Dedifferentiated amniotic fluid mesenchymal stem cell (primary cell): ENCODE measurements around the gene OR11H6.
"Not testable (repeated sequence)": the region's sequence is repeated elsewhere in the genome, so short reads cannot be mapped to it uniquely, and the experiment has no call there.

ENCODE experiments used
- DNase-seq: peaks from one replicate; pipeline ENCODE4 v3.0.0-alpha.2; 2016; ENCODE audit errors: extremely low spot score

The OR11H6 gene, protein sequence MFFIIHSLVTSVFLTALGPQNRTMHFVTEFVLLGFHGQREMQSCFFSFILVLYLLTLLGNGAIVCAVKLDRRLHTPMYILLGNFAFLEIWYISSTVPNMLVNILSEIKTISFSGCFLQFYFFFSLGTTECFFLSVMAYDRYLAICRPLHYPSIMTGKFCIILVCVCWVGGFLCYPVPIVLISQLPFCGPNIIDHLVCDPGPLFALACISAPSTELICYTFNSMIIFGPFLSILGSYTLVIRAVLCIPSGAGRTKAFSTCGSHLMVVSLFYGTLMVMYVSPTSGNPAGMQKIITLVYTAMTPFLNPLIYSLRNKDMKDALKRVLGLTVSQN

GRCh38 chr14:20223410-20223809 lies at the start of gene OR11H6:
TSS of gene OR11H6 (plus strand) at chr14:20223710. CDS start at chr14:20223710, 0 bp downstream.
- no peak for DNase-seq

- DNase-seq: not testable (repeated sequence)
Measured at GRCh38 chr14:20174205-20174604, 49.3 kb upstream of the OR11H6 start.

DNA sequence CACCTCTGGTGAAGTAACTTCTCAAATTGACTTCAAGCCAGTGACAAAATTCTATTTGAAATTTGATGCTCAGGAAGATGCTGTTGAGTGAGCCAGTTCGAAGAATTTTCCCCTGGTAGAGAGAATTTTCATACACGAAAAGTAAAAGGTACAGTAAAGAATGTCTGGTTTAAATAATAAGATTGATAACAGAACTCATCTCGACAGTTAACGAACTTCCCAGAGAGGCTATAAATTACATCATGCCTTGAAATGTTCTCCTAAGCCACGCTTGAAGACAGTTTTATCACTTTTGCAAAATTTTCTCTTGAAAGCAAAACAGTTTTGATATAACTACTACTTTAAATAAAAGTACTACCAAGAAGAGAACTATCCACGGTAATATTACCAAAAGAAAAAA lies 47.2 kb upstream of the OR11H6 start:
- DNase-seq: no peak

- DNase-seq: no peak
Measured at GRCh38 chr14:20177433-20177974, 46.0 kb upstream of the OR11H6 start.

GRCh38 chr14:20179218-20179617 lies 44.3 kb upstream of the OR11H6 start:
- no peak for DNase-seq

GRCh38 chr14:20179880-20180279 lies 43.6 kb upstream of the OR11H6 start:
- DNase-seq: no peak

- DNase-seq: no peak
Measured at GRCh38 chr14:20180486-20180885, 43.0 kb upstream of the OR11H6 start.

DNA sequence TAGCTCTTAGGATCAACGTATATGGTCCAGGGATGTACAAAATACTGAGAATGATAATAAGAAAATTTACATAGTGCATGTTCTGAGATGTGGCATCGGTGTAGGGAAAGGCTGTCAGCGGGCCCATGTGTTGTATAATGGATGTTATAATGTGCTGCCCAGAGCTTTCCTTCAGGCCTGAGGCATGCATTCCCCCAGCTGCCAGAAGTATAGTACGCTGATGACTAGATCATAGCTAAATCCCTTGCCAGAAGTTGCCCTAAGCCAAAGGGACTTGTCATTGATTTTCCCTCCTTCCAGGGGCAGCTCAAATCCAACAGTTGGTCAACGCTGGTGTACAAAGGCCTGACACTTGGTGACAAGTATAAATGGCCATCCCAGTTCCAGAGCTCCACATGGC lies 39.3 kb upstream of the OR11H6 start:
- DNase-seq: no peak

GRCh38 chr14:20190596-20190995 lies 32.9 kb upstream of the OR11H6 start, which contains the start of gene OR11G2:
TSS of gene OR11G2 (plus strand) at chr14:20190896. CDS start at chr14:20197438, 6,542 bp downstream.
- DNase-seq: no peak

DNA sequence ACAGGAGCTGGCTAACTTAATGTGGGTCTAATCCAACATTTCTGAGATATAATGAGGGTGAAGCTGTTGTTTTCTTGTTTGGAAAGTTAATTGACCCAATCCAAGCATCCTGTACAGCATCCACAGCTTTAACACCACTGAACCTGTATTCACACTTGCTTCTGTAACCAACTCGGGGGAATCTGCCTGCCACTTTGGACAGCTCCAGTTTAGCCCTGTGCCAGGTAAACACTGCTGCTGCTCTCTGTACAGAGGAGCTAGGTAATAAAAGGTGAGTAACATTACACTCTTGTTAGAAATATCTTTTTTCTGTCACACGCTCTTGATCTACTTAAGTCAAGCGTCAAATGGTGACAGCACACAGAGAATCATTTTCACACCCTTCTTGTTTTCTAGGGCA lies 32.1 kb upstream of the OR11H6 start:
- DNase-seq: no peak

GRCh38 chr14:20194101-20194500 lies 29.4 kb upstream of the OR11H6 start:
- DNase-seq: no peak

GRCh38 chr14:20195170-20195569 lies 28.3 kb upstream of the OR11H6 start:
- DNase-seq: not testable (repeated sequence)

GRCh38 chr14:20195911-20196310 lies 27.6 kb upstream of the OR11H6 start:
- DNase-seq: no peak

- DNase-seq: no peak
Measured at GRCh38 chr14:20197459-20197858, 26.1 kb upstream of the OR11H6 start.

DNA sequence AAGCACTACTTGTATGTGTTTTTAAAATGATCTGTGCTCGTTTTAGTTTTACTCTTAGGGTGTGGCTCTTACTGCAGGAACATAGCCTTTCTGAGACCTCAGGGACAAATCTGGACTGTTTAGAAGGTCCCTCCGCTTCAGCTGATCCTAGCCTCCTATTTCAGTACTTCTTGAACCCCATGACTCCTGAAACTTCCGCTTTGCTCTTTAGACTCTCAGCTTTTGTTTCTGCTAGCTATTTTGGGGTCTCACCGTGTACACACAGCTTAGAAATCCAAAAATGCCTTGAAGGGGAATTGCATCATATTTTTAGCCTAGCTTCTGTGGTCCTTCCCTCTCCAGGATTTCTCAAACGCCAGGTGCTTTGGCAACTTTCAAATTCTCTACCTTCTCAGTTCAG lies 24.5 kb upstream of the OR11H6 start:
- no peak for DNase-seq

DNA sequence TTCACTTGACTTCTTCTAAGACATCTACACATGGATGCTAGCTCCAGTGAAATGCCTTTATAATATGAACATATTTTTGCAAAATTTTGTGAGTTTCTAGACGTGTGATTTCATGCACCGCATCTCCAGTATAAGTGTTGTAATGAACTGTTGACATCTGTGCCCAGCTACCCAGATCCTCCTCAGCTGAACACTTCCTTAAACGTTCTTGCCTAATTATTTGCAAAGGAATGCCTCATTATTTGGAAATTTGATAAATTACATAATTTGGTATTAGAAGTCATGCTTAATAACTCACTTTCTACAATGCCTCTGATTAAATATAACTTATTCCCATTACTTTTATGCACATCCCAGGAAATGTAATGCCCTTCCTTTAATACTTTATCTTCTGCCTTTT lies 18.8 kb upstream of the OR11H6 start:
- DNase-seq: no peak

DNA sequence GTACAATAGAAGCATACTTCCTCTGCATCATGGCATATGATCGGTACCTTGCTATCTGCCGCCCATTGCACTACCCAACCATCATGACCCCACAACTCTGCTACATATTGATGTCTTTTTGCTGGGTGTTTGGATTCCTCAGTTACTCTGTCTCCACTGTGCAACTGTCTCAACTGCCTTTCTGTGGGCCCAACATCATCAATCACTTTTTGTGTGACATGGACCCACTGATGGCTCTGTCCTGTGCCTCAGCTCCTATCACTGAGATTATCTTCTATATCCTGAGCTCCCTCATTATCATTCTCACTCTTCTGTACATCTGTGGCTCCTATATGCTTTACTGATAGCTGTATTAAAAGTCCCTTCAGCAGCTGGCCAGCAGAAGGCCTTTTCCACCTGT lies 13.9 kb upstream of the OR11H6 start:
- no peak for DNase-seq

GRCh38 chr14:20212406-20212805 lies 11.1 kb upstream of the OR11H6 start:
- DNase-seq: not testable (repeated sequence)

DNA sequence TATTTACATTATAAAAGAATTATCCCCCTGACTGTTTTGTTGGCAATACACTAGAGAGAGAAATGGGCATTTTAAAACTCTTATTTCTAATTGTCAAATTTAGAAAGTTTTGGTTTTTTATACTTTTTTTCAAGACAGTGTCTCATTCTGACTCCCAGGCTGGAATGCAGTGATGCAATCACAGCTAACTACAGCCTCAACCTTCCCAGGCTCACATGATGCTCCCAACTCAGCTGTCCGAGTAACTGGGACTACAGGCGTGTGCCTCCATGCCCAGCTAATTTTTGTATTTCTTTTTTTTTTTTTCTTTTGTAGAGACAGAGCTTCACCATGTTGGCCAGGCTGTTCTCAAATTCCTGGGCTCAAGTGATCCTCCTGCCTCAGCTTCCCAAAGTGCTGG lies 8.3 kb upstream of the OR11H6 start:
- DNase-seq: no peak

- DNase-seq: no peak
Measured at GRCh38 chr14:20219033-20219432, 4.5 kb upstream of the OR11H6 start.

DNA sequence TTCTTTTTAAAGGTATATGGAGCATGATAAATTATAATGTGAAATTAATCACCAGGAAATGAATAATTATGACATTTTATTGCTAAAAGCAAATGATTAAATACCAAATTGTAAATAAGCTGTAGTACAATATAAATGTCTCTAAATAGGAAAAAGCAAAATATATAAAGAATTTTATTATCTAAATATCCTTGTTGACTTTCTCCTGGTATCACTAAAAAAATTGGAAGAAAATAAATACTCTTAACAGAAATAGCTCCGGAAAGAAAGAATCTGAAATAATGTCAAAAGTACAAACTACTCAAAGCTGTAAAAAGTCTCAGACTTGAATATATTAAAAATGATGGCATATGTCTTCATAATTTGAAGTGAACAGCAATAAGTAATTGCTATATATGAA lies 5.2 kb downstream of the OR11H6 start, which contains the start of gene OR11H7:
Gene OR11H7, plus strand, starts transcription at position 301 of the 400 bp plus-strand sequence.
- DNase-seq: no peak

DNA sequence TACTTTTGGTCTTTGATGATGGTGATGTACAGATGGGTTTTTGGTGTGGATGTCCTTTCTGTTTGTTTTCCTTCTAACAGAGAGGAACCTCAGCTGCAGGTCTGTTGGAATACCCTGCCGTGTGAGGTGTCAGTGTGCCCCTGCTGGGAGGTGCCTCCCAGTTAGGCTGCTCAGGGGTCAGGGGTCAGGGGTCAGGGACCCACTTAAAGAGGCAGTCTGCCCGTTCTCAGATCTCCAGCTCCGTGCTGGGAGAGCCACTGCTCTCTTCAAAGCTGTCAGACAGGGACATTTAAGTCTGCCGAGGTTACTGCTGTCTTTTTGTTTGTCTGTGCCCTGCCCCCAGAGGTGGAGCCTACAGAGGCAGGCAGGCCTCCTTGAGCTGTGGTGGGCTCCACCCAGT lies 11.9 kb downstream of the OR11H6 start:
- not testable (repeated sequence) for DNase-seq

DNA sequence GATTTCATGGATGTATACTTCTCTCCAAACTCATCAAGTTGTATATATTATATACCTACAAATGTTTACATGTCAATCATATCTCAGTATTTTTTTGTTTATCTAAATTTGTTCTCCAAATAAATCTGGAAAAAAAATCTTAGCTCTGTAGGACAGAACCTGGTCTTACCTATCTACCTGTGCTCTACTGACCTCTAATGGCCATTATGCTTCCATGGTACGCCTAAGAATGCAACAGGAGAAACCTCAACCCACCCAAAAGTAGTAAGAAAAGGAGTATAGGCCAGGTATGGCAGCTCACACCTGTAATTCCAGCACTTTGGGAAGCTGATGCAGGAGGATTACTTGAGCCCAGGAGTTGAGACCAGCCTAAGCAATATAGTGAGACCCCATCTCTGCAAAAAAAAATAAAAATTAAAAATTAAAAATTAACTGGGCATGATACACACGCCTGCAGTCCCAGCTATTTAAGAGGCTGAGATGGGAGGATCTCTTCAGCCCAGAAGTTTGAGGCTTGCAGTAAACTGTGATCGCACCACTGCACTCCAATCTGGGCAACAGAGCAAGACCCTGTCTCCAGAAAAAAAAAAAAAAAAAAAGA lies 24.2 kb downstream of the OR11H6 start:
- no peak for DNase-seq
